C1 segment of cervical spinal cord (tissue), 14 donors: ENCODE data around the gene SLC6A5.
"Not testable (repeated sequence)": the region's sequence is repeated elsewhere in the genome, so short reads cannot be mapped to it uniquely, and the experiment has no call there.

ENCODE experiments used
- DNase-seq, 14 donors: peaks; one replicate each; lab custom pipeline; 2025; lab: John Stamatoyannopoulos, UW

SLC6A5 gene

GRCh38 chr11:20599221-20600019, at the start of gene SLC6A5:
Gene SLC6A5, plus strand, starts transcription at chr11:20599608. Its CDS starts 65 bp downstream, at chr11:20599673.
- no peak for DNase-seq

GRCh38 chr11:20551096-20551495, 48.3 kb upstream of the SLC6A5 start:
- no peak for DNase-seq

DNA sequence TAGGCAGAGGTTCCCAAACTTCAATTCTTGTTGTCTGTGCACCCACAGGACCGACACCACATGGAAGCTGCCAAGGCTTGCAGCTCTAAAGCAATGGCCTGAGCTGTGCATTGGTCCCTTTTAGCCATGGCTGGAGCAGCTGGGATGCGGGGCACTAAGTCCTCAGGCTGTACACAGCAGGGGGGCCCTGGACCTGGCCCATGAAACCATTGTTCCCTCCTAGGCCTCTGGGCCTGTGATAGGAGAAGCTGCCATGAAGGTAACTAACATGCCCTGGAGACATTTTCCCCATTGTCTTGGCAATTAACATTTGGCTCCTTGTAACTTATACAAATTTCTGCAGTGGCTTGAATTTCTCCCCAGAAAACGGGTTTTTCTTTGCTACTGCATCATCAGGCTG, 43.6 kb upstream of the SLC6A5 start:
- DNase-seq: no peak

DNA sequence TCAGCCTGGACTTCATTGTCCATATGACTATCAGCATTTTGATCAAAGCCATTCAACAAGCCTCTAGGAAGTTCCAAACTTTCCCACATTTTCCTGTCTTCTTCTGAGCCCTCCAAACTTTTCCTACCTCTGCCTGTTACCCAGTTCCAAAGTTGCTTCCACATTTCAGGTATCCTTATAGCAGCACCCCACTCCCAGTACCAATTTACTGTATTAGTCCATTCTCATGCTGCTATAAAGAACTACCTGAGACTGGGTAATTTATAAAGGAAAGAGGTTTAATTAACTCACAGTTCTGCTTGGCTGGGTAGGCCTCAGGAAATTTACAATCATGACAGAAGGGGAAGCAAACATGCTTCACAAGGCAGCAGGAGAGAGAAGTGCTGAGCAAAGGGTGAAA, 43.0 kb upstream of the SLC6A5 start:
- DNase-seq: not testable (repeated sequence)

DNA sequence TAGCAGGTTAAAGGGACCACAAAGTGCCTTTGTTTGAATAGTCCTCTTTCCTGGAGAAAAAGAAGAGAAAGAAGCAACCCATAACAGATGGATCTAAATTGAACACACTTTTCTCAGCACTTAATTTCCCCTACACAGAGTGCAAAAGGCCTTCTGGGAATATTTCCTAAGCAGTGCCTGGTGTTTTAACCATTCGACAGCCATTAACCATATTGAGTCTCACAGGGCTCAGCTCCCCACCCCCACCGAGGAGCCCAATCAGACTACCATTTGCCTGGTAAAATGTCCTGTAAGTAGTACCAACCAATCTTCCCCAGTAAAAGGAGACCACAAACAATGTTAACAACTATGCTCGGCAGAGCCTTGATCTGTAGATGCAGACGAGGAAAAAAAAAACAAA, 40.7 kb upstream of the SLC6A5 start:
- no peak for DNase-seq

GRCh38 chr11:20559523-20560300, 39.7 kb upstream of the SLC6A5 start:
- no peak for DNase-seq

DNA sequence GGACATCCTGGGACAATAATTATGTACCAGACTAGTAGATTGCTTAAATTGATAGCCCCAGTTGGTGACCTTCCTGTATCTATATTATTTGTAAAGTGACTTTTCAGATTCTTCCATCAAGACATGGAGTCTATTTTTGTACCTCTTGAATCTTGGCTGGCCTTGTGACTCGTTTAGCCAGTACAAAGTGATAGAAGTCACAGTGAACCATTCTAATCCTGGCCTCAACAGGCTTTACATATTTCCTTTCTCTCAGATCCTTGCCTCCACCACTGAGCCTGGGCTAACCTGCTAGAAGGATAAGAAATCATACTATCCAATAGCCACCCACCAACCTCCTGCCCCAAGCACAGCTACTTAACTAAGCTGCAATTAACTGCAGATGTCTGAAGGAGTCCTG, 37.5 kb upstream of the SLC6A5 start:
- no peak for DNase-seq

DNA sequence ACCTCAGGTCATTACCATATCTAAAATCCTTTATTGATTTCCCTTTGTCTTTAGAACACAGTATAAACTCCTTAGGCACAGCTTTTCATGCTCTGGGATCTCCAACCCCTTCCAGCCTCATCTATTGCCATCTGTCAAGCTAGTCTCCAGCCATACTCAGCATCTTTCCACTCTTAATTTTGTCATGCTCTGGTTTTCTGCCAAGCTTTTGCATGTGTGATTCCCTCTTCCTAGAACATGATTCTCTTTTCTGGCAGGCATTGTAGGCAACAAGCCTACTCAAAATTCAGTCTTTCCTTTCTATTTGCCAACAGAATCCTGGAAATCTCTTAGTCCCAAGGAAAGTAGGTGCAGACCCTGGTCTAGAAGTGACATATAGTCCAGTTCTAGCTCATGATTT, 35.5 kb upstream of the SLC6A5 start:
- DNase-seq: no peak

DNA sequence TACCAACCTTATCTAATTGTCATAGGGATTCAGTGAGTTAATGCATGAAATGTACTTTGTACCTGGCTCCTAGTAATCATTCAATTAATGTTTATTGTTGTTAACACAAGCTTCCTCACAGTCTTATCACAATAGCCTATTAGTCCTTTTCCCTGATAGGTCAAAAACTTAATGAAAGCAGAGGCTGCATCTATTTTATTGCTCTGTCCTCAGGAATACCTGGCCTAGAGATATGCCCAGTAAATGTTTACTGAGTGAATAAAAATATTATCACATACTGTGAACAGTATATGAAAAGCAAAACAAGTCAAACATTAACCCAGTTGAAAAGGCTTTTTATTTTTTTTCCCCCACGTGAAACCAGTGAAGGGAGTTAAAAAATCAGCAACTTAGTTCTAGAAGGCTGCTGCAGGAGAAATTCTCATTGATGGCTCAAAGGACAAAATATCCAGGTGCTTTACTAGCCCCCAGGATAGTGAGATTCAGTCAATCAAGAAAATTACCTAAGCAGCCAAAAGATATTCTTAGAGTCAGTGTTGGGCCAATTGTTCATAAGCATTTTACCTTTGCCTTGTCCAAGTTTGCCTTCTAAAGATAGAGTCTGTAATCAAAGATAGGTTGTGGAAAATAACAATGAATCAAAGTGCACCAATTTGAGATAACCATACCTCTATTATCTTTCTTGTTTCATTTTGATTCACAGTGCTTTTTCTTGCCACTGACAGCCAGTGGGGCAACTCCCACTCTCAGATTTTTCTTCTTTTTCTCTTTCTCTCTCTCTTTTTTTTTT, 34.4 kb upstream of the SLC6A5 start:
- DNase-seq: no peak

DNA sequence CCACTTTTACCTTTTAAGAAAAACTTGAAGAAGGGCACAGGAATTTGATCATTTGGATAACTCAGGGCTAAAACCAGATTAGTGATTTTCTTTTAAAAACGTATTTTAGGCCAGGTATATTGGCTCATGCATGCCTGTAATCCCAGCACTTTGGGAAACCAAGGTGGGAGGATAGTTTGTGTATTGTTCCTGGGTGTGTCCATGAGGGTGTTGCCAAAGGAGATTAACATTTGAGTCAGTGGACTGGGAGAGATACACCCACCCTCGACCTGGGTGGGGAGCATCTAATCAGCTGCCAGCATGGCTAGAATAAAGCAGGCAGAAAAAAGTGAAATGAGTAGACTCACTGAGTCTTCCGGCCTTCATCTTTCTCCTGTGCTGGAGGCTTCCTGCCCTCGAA, 33.3 kb upstream of the SLC6A5 start:
- not testable (repeated sequence) for DNase-seq

GRCh38 chr11:20566591-20567434, 32.6 kb upstream of the SLC6A5 start:
- DNase-seq: no peak

- DNase-seq: not testable (repeated sequence)
These were observed 19.7 kb upstream of the SLC6A5 start for GRCh38 chr11:20579725-20580124.

DNA sequence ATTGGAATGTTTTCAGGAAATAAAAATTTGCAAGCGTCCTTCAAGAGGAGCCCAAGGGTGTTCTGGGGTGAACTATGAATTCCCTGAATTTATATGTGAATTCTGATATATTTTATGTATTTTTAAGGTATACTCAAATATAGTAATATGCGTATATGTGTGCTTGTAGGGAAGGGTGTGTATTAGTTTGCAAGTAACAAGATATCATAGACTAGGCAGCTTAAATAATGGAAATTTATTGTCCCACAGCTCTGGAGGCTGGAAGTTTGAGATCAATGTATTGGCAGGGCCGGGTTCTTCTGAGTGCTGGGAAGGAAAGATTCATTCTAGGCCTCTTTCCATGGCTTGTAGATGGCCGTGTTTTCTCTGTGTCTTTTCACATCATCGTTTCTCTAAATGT, 16.2 kb upstream of the SLC6A5 start:
- no peak for DNase-seq

DNA sequence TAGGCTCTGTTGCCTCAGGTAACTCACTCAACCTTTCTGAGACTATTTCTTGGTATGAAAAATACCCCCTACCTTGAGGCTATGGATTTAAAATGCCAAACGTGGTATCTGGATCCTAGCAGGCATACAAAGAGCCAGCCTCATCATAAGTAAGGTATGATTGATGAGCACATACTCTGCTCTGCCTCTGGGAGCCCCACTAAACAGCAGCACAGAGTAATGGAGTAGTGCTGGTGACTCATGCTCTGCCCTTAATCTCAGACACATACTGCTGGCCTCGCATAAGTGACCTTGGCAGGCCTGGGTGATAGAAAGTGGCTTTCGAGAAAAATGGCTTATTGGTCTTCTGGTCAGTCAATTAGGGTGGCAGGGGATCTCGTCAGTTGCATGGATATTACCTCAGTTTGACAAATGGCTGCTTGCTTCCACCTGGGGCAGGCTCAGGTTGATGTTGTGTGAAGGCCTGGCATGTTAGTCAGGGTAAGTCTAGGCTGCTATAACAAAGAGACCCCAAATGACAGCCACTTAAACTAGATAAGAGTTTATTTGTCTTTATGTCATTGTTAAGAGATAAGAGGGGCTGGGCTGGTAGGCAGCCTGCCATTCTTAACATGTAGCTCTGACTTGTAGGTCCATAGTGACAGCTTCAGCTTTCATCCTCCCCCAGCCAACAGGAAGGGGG, 15.2 kb upstream of the SLC6A5 start:
- no peak for DNase-seq

DNA sequence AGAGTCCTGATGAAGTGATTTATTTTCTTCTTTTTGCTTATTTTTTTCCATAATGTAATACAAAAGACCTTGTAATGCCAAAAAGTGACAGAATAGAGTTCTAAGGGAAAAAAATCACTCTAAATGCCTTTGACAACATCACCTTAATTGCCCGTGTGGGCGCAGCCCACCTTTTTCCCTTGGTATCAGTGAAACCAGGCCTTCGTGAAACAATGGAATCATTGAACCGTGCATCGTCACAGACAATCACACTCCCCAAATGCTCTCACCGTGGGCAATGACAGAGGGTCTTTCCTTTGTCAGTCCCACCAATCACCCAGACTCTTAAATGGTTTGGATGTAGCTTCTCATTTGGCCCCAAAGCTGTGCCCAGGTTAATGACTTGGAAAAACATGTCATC, 9.6 kb upstream of the SLC6A5 start:
- DNase-seq: no peak

GRCh38 chr11:20590381-20590780, 9.0 kb upstream of the SLC6A5 start:
- no peak for DNase-seq

DNA sequence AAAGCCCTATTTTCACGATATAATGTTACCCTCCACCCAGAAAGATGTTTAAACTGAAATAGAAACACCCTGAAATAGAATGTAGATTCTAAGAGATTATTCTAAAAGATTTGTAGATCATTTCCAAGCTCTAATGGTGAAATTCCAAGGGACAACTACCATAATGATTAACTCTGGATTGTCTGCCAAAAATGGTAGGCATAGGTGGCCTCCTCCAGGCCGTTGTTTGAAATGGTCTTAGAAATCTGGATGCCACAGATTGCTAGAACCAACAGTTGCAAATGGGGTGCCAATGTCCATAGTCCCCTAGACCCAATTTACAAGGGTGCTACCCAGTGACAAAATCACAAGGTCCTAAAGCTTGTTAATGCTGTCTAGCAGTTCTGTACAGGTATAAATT, 6.7 kb upstream of the SLC6A5 start:
- DNase-seq: no peak

- no peak for DNase-seq
These were observed 4.9 kb upstream of the SLC6A5 start for GRCh38 chr11:20594274-20595061.

GRCh38 chr11:20595101-20595500, 4.3 kb upstream of the SLC6A5 start:
- no peak for DNase-seq
